SK-N-MC (cell line): ENCODE results near the gene MLST8.

Experiments
- DNase-seq: peaks from one replicate; pipeline ENCODE4 v3.0.0-alpha.2; 2011; ENCODE audit warnings: low read depth, low spot score
- H3K27ac ChIP-seq: fragments of 200-600 bp; sonication (generic); 2 replicates; pipeline ENCODE4 v1.5.1; 2016; ENCODE audit warnings: mixed run types
- H3K36me3 ChIP-seq: fragments of 200-600 bp; sonication (generic); 2 replicates; pipeline ENCODE4 v1.6.1; 2017; ENCODE audit warnings: antibody characterized with exemption, low read length, mixed read lengths; ENCODE audit not compliant: insufficient read depth
- H3K4me3 ChIP-seq: fragments of 200-600 bp; sonication (generic); 2 replicates; pipeline ENCODE4 v1.5.1; 2016
- H3K9ac ChIP-seq: fragments of 200-600 bp; sonication (generic); 2 replicates; pipeline ENCODE4 v1.8.0; 2017; ENCODE audit warnings: mixed run types, mixed read lengths; ENCODE audit not compliant: insufficient read length
- H3K9me3 ChIP-seq: fragments of 200-600 bp; sonication (generic); 2 replicates; pipeline ENCODE4 v1.6.1; 2017; ENCODE audit warnings: low read depth, mild to moderate bottlenecking, antibody characterized with exemption, low read length, moderate library complexity, mixed read lengths
- EZH2 ChIP-seq: fragments of 200-600 bp; sonication (generic); IDR thresholded peaks from one replicate; pipeline ENCODE4 v1.6.1; 2017; ENCODE audit warnings: antibody characterized with exemption
- FOXP2 ChIP-seq: optimal IDR thresholded peaks from 2 replicates; pipeline ENCODE3; 2011; ENCODE audit warnings: mild to moderate bottlenecking, moderate library complexity; ENCODE audit not compliant: insufficient read depth; ENCODE audit errors: extremely low read length, control extremely low read depth
- POLR2AphosphoS5 ChIP-seq: IDR thresholded peaks from 2 replicates; pipeline ENCODE4 v1.6.1; 2012; ENCODE audit warnings: mild to moderate bottlenecking, low read depth, low read length, borderline replicate concordance

MLST8 gene

GRCh38 chr16:2213817-2214718 lies 8.8 kb downstream of the MLST8 start:
- Histone ChIP-seq H3K36me3 (peaks cover 1% of the 10 kb centered on the region; the same call in 1 of the 2 replicates), H3K9me3 (no peaks in the 10 kb centered on the region), H3K9ac (peak overlapping the region; percentile 43), H3K4me3 (peak overlapping the region; percentile 76), H3K27ac (no peak overlapping the region)
- TF ChIP-seq POLR2AphosphoS5, result no peak
- no peak for TF ChIP-seq FOXP2
- TF ChIP-seq EZH2, result no peak
- no peak for DNase-seq

- no peak for DNase-seq
- Histone ChIP-seq H3K9ac (peak within 1 kb of the TSS; percentile 84), H3K4me3 (peak within 1 kb of the TSS; percentile 98), H3K9me3 (no peaks in the 10 kb centered on the region), H3K27ac (no peak within 1 kb of the TSS; the same call in 1 of the 2 replicates), H3K36me3 (no peaks in the 10 kb centered on the region; the same call in 1 of the 2 replicates)
- TF ChIP-seq POLR2AphosphoS5, result no peak
- TF ChIP-seq FOXP2, result no peak
- no peak for TF ChIP-seq EZH2
These were observed 9.4 kb downstream of the MLST8 start, which contains the start of gene PGP for GRCh38 chr16:2214719-2214968. Gene PGP (minus strand): TSS chr16:2214840. CDS start chr16:2214777, 63 bp downstream.

- Histone ChIP-seq H3K4me3 (no peak overlapping the region), H3K9me3 (no peaks in the 10 kb centered on the region)
These were observed 11.1 kb downstream of the MLST8 start for GRCh38 chr16:2216330-2216729.

GRCh38 chr16:2223221-2223941 lies 18.1 kb downstream of the MLST8 start, which contains the start of gene E4F1:
Gene E4F1 (plus strand): TSS chr16:2223591. CDS start chr16:2223614, 23 bp downstream.
- peak within 1 kb of the TSS; percentile 67 for H3K27ac ChIP-seq
- DNase-seq, result peak; percentile 89
- TF ChIP-seq FOXP2 (peak; percentile 64), EZH2 (no peak), POLR2AphosphoS5 (peak; percentile 95)
- peak within 1 kb of the TSS; percentile 88 for H3K4me3 ChIP-seq
- H3K36me3 ChIP-seq, result no peaks in the 10 kb centered on the region; the same call in 1 of the 2 replicates
- peak within 1 kb of the TSS; percentile 97 for H3K9ac ChIP-seq
- no peaks in the 10 kb centered on the region for H3K9me3 ChIP-seq

More at GRCh38 chr16:2216330-2216729, 11.1 kb downstream of the MLST8 start:
- no peak overlapping the region for H3K27ac ChIP-seq
- TF ChIP-seq FOXP2, result no peak
- TF ChIP-seq POLR2AphosphoS5, result no peak
- TF ChIP-seq EZH2, result no peak
- no peak overlapping the region for H3K9ac ChIP-seq
- no peaks in the 10 kb centered on the region for H3K36me3 ChIP-seq
- no peak for DNase-seq

GRCh38 chr16:2223942-2224486 lies 18.8 kb downstream of the MLST8 start:
- H3K27ac ChIP-seq, result peak overlapping the region; percentile 67
- peak overlapping the region; percentile 97 for H3K9ac ChIP-seq
- no peak for DNase-seq
- peaks cover 5% of the 10 kb centered on the region; the same call in 1 of the 2 replicates for H3K36me3 ChIP-seq
- TF ChIP-seq EZH2 (no peak), FOXP2 (no peak), POLR2AphosphoS5 (no peak)
- peak overlapping the region; percentile 88 for H3K4me3 ChIP-seq
- no peaks in the 10 kb centered on the region for H3K9me3 ChIP-seq

GRCh38 chr16:2226245-2226793 lies 21.1 kb downstream of the MLST8 start:
- H3K9ac ChIP-seq, result no peak overlapping the region
- no peak overlapping the region for H3K27ac ChIP-seq
- peaks cover 12% of the 10 kb centered on the region; the same call in 1 of the 2 replicates for H3K36me3 ChIP-seq
- TF ChIP-seq POLR2AphosphoS5 (no peak), FOXP2 (no peak), EZH2 (no peak)
- H3K9me3 ChIP-seq, result no peaks in the 10 kb centered on the region
- H3K4me3 ChIP-seq, result no peak overlapping the region
- no peak for DNase-seq

GRCh38 chr16:2226918-2227317 lies 21.7 kb downstream of the MLST8 start:
- H3K4me3 ChIP-seq, result no peak overlapping the region
- no peak for TF ChIP-seq FOXP2
- TF ChIP-seq POLR2AphosphoS5, result no peak
- no peak for TF ChIP-seq EZH2
- DNase-seq, result no peak
- no peak overlapping the region for H3K9ac ChIP-seq
- no peaks in the 10 kb centered on the region for H3K9me3 ChIP-seq
- peaks cover 13% of the 10 kb centered on the region; the same call in 1 of the 2 replicates for H3K36me3 ChIP-seq
- no peak overlapping the region for H3K27ac ChIP-seq

GRCh38 chr16:2228161-2228824 lies 23.0 kb downstream of the MLST8 start:
- Histone ChIP-seq H3K27ac (no peak overlapping the region), H3K4me3 (no peak overlapping the region), H3K9ac (no peak overlapping the region), H3K9me3 (no peaks in the 10 kb centered on the region), H3K36me3 (peaks cover 13% of the 10 kb centered on the region; the same call in 1 of the 2 replicates)
- no peak for DNase-seq
- no peak for TF ChIP-seq FOXP2
- no peak for TF ChIP-seq EZH2
- no peak for TF ChIP-seq POLR2AphosphoS5
